Measurements from ENCODE around the gene CTDSPL. TPM values are rescaled to one million over a fixed set of nuclear protein-coding genes. Genes with fewer than 3 reads are reported as not detected.

CTDSPL gene
- total RNA-seq, 6 donors from 2014 or later, result 35.6 to 78.1 (median 55.5) TPM

DNA sequence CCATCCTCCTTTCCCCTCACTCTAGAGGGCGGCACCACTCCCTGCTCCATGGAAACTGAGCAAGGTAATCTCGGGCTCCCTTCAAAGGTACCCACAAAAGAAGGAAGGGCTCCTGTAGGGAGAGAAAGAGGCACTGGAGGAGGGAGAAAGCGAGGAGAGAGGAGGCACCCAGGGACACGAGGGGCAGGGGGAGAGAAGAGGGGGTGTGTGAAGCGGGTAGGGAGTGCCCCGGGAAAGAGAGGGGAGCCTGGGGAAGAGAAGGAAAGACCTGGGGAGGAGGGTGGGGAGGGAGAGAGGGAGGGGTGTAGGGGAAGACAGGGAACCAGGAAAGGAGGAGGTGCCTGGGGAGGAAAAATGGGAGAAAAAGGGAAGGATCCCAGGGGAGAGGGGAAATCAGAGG, 129.4 kb downstream of the CTDSPL start:
- ATAC-seq (ENCODE audit: low FRiP score in 2 of 2) (no peak), DNase-seq (no peak)
- 33 to 48% methylated on average over 5 to 6 of the region's 6 CpGs for WGBS, 2 donors
- Histone ChIP-seq H3K36me3 (no peaks in the 10 kb centered on the region), H3K9me3 (no peaks in the 10 kb centered on the region), H3K27me3 (no peaks in the 10 kb centered on the region), H3K27ac (peak overlapping the region in 2 of 4 donors; percentile 66 to 83), H3K4me3 (peak overlapping the region in 3 of 4 donors; percentile 14 to 36 (median 15)), H3K4me1 (peaks cover 19 to 47% (median 34%) of the 10 kb centered on the region in 4 donors)
- no peak for TF ChIP-seq EP300 (IDR thresholded peaks at IDR 0.05)
- TF ChIP-seq POLR2AphosphoS5 (IDR thresholded peaks at IDR 0.05), result no peak
- TF ChIP-seq, protein P1, sequence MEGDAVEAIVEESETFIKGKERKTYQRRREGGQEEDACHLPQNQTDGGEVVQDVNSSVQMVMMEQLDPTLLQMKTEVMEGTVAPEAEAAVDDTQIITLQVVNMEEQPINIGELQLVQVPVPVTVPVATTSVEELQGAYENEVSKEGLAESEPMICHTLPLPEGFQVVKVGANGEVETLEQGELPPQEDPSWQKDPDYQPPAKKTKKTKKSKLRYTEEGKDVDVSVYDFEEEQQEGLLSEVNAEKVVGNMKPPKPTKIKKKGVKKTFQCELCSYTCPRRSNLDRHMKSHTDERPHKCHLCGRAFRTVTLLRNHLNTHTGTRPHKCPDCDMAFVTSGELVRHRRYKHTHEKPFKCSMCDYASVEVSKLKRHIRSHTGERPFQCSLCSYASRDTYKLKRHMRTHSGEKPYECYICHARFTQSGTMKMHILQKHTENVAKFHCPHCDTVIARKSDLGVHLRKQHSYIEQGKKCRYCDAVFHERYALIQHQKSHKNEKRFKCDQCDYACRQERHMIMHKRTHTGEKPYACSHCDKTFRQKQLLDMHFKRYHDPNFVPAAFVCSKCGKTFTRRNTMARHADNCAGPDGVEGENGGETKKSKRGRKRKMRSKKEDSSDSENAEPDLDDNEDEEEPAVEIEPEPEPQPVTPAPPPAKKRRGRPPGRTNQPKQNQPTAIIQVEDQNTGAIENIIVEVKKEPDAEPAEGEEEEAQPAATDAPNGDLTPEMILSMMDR (IDR thresholded peaks at IDR 0.05), result no peak
- TF ChIP-seq POLR2A (IDR thresholded peaks at IDR 0.05), result no peak

DNA sequence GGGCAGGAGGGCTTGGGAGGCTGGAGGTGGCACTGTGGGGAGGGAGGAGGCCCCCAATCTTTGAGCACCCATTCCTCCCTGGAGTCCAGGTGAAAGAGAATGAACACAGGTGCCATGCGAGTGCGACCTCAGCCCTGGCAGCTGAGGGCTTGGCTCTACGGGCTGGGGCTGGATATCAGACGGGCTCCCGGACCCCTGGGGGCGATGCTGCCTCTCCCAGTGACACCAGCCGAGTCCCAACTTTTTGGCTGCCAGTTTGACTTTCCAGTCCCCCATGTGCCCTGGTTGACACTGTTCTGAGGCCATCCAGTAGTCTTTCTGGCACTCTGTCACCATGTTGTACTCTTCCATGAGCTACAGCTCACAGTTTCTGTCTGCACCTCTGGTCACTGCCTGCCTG, 130.1 kb downstream of the CTDSPL start:
- peaks cover 19 to 40% (median 30%) of the 10 kb centered on the region in 4 donors for H3K4me1 ChIP-seq
- H3K36me3 ChIP-seq, result no peaks in the 10 kb centered on the region

DNA sequence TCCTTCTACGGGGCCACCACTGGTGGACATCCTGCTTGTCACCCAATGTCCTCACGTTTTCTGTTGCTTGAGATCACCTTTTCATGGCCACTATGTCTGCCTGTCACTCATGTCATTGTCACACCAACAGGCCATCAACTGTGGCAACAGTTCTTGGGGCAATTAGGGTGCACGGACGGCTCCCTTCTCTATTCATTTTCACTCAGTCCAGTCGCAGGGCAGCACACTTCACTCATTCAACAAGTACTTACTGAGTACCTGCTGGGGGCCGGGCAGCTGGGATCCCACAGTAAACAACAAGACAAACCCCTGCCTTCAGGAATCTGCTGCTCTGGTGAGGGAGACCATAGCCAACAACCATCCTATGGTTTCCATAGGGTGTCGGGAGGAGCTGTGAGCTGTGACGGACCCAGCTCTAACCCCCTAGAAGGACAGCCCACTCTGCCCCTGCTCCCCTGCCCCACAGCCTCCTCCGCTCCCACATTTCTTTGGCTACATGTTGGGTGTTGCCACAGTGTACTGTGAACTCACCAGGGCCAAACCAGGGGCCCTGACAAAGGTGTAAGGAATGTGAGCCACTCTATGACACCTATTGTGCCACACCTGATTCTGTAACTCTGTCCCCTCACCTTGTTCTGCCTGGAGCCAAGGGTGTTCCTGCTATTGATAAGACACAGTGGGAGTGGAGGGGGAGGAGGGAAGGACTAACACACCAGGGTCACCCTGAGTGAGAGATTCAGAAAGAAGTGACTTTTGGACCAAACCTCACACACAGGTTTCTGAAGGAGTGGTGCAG, 130.8 kb downstream of the CTDSPL start:
- WGBS, 2 donors, result 84 to 91% methylated on average over 5 to 9 of the region's 9 CpGs
- Histone ChIP-seq H3K27me3 (no peaks in the 10 kb centered on the region), H3K9me3 (no peaks in the 10 kb centered on the region), H3K4me3 (no peak overlapping the region), H3K4me1 (peaks cover 18 to 41% (median 33%) of the 10 kb centered on the region in 4 donors), H3K36me3 (no peaks in the 10 kb centered on the region), H3K27ac (peak overlapping the region in 3 of 4 donors; percentile 66 to 83 (median 83))
- peak in 1 of 2 donors; percentile 66 for DNase-seq
- peak in 1 of 2 donors; percentile 61 for ATAC-seq (ENCODE audit: low FRiP score in 2 of 2)
- peak in 1 of 4 donors; percentile 34 for TF ChIP-seq POLR2A (IDR thresholded peaks at IDR 0.05)
- TF ChIP-seq, protein P1 (IDR thresholded peaks at IDR 0.05), result no peak

More for the DNA sequence above, 130.1 kb downstream of the CTDSPL start:
- Histone ChIP-seq H3K27ac (peak overlapping the region in 3 of 4 donors; percentile 32 to 83 (median 66)), H3K27me3 (no peaks in the 10 kb centered on the region), H3K9me3 (no peaks in the 10 kb centered on the region), H3K4me3 (peak overlapping the region in 1 of 4 donors; percentile 36)
- DNase-seq (peak in 1 of 2 donors; percentile 19), ATAC-seq (ENCODE audit: low FRiP score in 2 of 2) (no peak)
- 86 to 87% methylated on average over 7 of the region's 7 CpGs for WGBS, 2 donors
- TF ChIP-seq, protein P1 (IDR thresholded peaks at IDR 0.05), result no peak
- TF ChIP-seq POLR2AphosphoS5 (IDR thresholded peaks at IDR 0.05) (no peak), POLR2A (IDR thresholded peaks at IDR 0.05) (no peak), EP300 (IDR thresholded peaks at IDR 0.05) (no peak)

DNA sequence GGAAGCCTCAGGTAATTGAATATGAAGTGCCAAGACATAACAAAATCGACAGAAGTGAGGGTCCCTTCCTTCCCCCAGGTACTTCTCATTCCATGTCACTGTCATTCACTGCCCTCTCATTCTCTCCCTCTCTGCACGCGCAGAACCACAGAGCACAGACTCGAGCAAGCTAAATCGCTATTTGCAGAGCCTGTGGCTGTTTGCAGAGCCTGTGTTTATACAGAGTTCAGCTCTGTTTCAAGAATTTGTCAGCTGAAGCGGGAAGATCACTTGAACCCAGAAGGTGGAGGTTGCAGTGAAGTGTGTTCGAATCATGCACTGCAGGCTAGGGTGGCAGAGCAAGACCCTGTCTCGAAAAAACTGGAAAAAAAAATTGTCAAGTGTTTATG, 131.4 kb downstream of the CTDSPL start:
- Histone ChIP-seq H3K4me1 (peaks cover 23 to 41% (median 35%) of the 10 kb centered on the region in 4 donors), H3K27me3 (no peaks in the 10 kb centered on the region), H3K27ac (peak overlapping the region; percentile 66 to 83 (median 81)), H3K4me3 (no peak overlapping the region), H3K9me3 (no peaks in the 10 kb centered on the region), H3K36me3 (no peaks in the 10 kb centered on the region)
- no peak for ATAC-seq (ENCODE audit: low FRiP score in 2 of 2)
- 53 to 71% methylated on average over 8 of the region's 8 CpGs for WGBS, 2 donors
- no peak for DNase-seq
- TF ChIP-seq, protein P1 (IDR thresholded peaks at IDR 0.05), result no peak
- no peak for TF ChIP-seq POLR2AphosphoS5 (IDR thresholded peaks at IDR 0.05)
- TF ChIP-seq POLR2A (IDR thresholded peaks at IDR 0.05), result no peak
- no peak for TF ChIP-seq EP300 (IDR thresholded peaks at IDR 0.05)
